Endodermal cell (in vitro differentiated cells): ENCODE results near the gene SLC30A1. TPM values are rescaled to one million over a fixed set of nuclear protein-coding genes. Genes with fewer than 3 reads are reported as not detected.
"Not testable (repeated sequence)": the region's sequence is repeated elsewhere in the genome, so short reads cannot be mapped to it uniquely, and the experiment has no call there.

Experiments used
- DNase-seq: peaks from one replicate; pipeline ENCODE4 v3.0.0-alpha.2; 2017
- H3K27ac ChIP-seq: 2 replicates; pipeline ENCODE4 v1.5.1; 2013; ENCODE audit warnings: mild to moderate bottlenecking, low read depth, low read length, moderate library complexity
- H3K27me3 ChIP-seq: 2 replicates; pipeline ENCODE4 v1.6.1; 2013; ENCODE audit warnings: mild to moderate bottlenecking, low read length, moderate library complexity; ENCODE audit not compliant: insufficient read depth, control insufficient read depth, poor library complexity, severe bottlenecking
- H3K36me3 ChIP-seq: 2 replicates; pipeline ENCODE4 v1.7.0; 2013; ENCODE audit warnings: mild to moderate bottlenecking, low read length, moderate library complexity; ENCODE audit not compliant: control insufficient read depth, insufficient read depth
- H3K4me1 ChIP-seq: one replicate; pipeline ENCODE4 v1.7.0; 2013; ENCODE audit warnings: low read length; ENCODE audit not compliant: control insufficient read depth, insufficient read depth
- H3K4me3 ChIP-seq: 2 replicates; pipeline ENCODE4 v1.5.1; 2013; ENCODE audit warnings: mild to moderate bottlenecking, low read length, moderate library complexity
- H3K9ac ChIP-seq: 2 replicates; pipeline ENCODE4 v1.6.1; 2013; ENCODE audit warnings: mild to moderate bottlenecking, low read length, moderate library complexity; ENCODE audit not compliant: poor library complexity, severe bottlenecking; ENCODE audit errors: extremely low read depth
- H3K9me3 ChIP-seq: 2 replicates; pipeline ENCODE4 v1.6.1; 2013; ENCODE audit warnings: mild to moderate bottlenecking, low read length, moderate library complexity; ENCODE audit not compliant: control insufficient read depth
- H3K27ac Mint-ChIP-seq: 2 replicates; pipeline ENCODE4 v1.8.0; 2020; ENCODE audit warnings: mixed read lengths
- H3K27me3 Mint-ChIP-seq: 2 replicates; pipeline ENCODE4 v1.8.0; 2021; ENCODE audit warnings: mild to moderate bottlenecking, mixed read lengths; ENCODE audit not compliant: insufficient read depth
- H3K36me3 Mint-ChIP-seq: 2 replicates; pipeline ENCODE4 v1.8.0; 2020; ENCODE audit warnings: low read depth, mixed read lengths
- H3K4me1 Mint-ChIP-seq: 2 replicates; pipeline ENCODE4 v1.8.0; 2020; ENCODE audit warnings: mixed read lengths
- H3K4me3 Mint-ChIP-seq: 2 replicates; pipeline ENCODE4 v1.8.0; 2020; ENCODE audit warnings: mild to moderate bottlenecking, moderate library complexity, mixed read lengths
- H3K9me3 Mint-ChIP-seq: 2 replicates; pipeline ENCODE4 v1.8.0; 2020; ENCODE audit warnings: mild to moderate bottlenecking, mixed read lengths
- CTCF ChIP-seq: fragments of 200-600 bp; sonication (generic); conservative IDR thresholded peaks from 2 replicates; pipeline ENCODE4 v1.5.0; 2021; ENCODE audit warnings: antibody characterized with exemption, mild to moderate bottlenecking
- WGBS, 2 experiments: methylation state at CpG; one replicate each; pipeline versions ENCODE4 v1.1.5 to v1.1.7; 2013; ENCODE audit warnings: missing lambda C conversion rate in 2 of 2, mixed read lengths in 1 of 2; ENCODE audit not compliant: insufficient coverage in 1 of 2, insufficient read length in 1 of 2; 5-methylcytosine and 5-hydroxymethylcytosine counted together
- long read RNA-seq, 4 experiments: library from polyadenylated mRNA in 2 of 4; library from RNA in 1 of 4; library from capped mRNA in 1 of 4; stranded (forward) in 3 of 4; unstranded in 1 of 4; transcript quantifications; one replicate each; pipeline ENCODE4 v2.0.0, GENCODE V29; 2020 to 2021; ENCODE audit warnings: inconsistent platforms in 1 of 4
- polyA plus RNA-seq, 2 experiments: library from polyadenylated mRNA; stranded (reverse); fragments of 50-300 nt; gene quantifications; one replicate each; pipeline ENCODE4 v1.2.3, GENCODE V29; 2013
- total RNA-seq, 2 donors: library from RNA; stranded (reverse); fragmentation: NEBNext Ultra II Directional in 1 of 2; extraction: Animal tissue kit (Norgen Biotek cat#: 25700) in 1 of 2; gene quantifications; 2 replicates in 1 of 2; 3 replicates in 1 of 2; pipeline ENCODE4 v1.2.1, GENCODE V29; 2021

The SLC30A1 gene
- 10 to 100 TPM in 1 of 2 donors, 1 to 10 TPM in 1; 9.0 to 14.0 TPM for total RNA-seq
- 12.3 TPM for polyA plus RNA-seq (2013, experiment 1 of 2)
- 11.4 TPM for polyA plus RNA-seq (2013, experiment 2 of 2)
- long read RNA-seq, experiment 1, full-length matches to known transcripts: 2 of 8 reads
- long read RNA-seq, experiment 1, partial matches to known transcripts: 0 of 8 reads
- long read RNA-seq, experiment 1, other reads (novel, unspliced or antisense): 6 of 8 reads
- long read RNA-seq, experiment 2, full-length matches to known transcripts: 17 of 22 reads
- long read RNA-seq, experiment 2, partial matches to known transcripts: 0 of 22 reads
- long read RNA-seq, experiment 2, other reads (novel, unspliced or antisense): 5 of 22 reads
- long read RNA-seq, experiment 3, full-length matches to known transcripts: 5 of 13 reads
- long read RNA-seq, experiment 3, partial matches to known transcripts: 0 of 13 reads
- long read RNA-seq, experiment 3, other reads (novel, unspliced or antisense): 8 of 13 reads
- long read RNA-seq, experiment 4: 0 reads

GRCh38 chr1:211578640-211579439, at the start of gene SLC30A1:
TSS of gene SLC30A1 (minus strand) at chr1:211579161. CDS start at chr1:211578612, 549 bp downstream.
- H3K9me3 Mint-ChIP-seq: no peaks in the 10 kb centered on the region
- H3K27ac Mint-ChIP-seq: peak within 1 kb of the TSS; percentile 84
- H3K27ac ChIP-seq: peak within 1 kb of the TSS; percentile 39

GRCh38 chr1:211628417-211628816, 49.5 kb upstream of the SLC30A1 start:
- Histone ChIP-seq H3K4me1 (peaks cover 12% of the 10 kb centered on the region), H3K4me3 (no peak overlapping the region), H3K36me3 (no peaks in the 10 kb centered on the region), H3K9ac (no peak overlapping the region), H3K27ac (no peak overlapping the region), H3K27me3 (no peaks in the 10 kb centered on the region), H3K9me3 (no peaks in the 10 kb centered on the region)
- TF ChIP-seq CTCF: no peak
- no peaks in the 10 kb centered on the region for H3K9me3 Mint-ChIP-seq
- H3K4me3 Mint-ChIP-seq: no peak overlapping the region
- H3K4me1 Mint-ChIP-seq: peaks cover 55% of the 10 kb centered on the region
- no peak for DNase-seq
- H3K36me3 Mint-ChIP-seq: no peaks in the 10 kb centered on the region
- H3K27ac Mint-ChIP-seq: no peak overlapping the region
- WGBS, 2 experiments: 42 to 70% methylated on average over 2 to 4 of the region's 4 CpGs
- H3K27me3 Mint-ChIP-seq: peaks cover 6% of the 10 kb centered on the region

More at GRCh38 chr1:211578640-211579439, at the start of gene SLC30A1:
- DNase-seq: peak; percentile 99
- TF ChIP-seq CTCF: no peak
- Mint-ChIP-seq H3K4me1 (peaks cover 45% of the 10 kb centered on the region), H3K4me3 (peak within 1 kb of the TSS; percentile 83), H3K27me3 (no peaks in the 10 kb centered on the region), H3K36me3 (no peaks in the 10 kb centered on the region)
- Histone ChIP-seq H3K4me3 (peak within 1 kb of the TSS; percentile 98), H3K4me1 (peaks cover 14% of the 10 kb centered on the region), H3K27me3 (no peaks in the 10 kb centered on the region), H3K9ac (peak within 1 kb of the TSS; percentile 33), H3K9me3 (no peaks in the 10 kb centered on the region), H3K36me3 (no peaks in the 10 kb centered on the region)
- 0% methylated on average over 29 to 98 of the region's 98 CpGs for WGBS, 2 experiments

DNA sequence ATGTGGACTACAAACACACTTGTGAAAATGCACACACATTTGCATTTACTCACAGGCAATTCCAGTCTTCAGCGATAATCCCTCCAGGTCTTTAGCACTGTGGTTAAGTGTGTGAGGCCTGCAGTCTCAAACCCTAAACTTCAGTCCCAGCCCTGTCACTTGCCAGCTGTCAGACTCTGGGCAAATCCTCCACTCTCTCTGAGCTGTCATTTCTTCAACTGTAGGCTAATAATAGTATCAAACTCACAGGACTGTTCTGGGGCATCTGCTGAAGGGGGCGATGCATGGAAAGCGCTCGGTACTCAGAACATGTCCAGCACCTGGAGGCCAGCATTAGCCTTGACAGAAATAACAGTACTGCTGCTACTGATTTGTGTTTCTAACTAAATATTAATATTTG, 48.3 kb upstream of the SLC30A1 start:
- H3K36me3 Mint-ChIP-seq: no peaks in the 10 kb centered on the region
- Histone ChIP-seq H3K4me3 (no peak overlapping the region), H3K9ac (no peak overlapping the region), H3K27me3 (no peaks in the 10 kb centered on the region), H3K9me3 (no peaks in the 10 kb centered on the region), H3K36me3 (no peaks in the 10 kb centered on the region), H3K4me1 (peaks cover 12% of the 10 kb centered on the region), H3K27ac (no peak overlapping the region)
- DNase-seq: no peak
- H3K4me1 Mint-ChIP-seq: peaks cover 56% of the 10 kb centered on the region
- H3K27ac Mint-ChIP-seq: no peak overlapping the region
- no peak for TF ChIP-seq CTCF
- peaks cover 2% of the 10 kb centered on the region for H3K27me3 Mint-ChIP-seq
- H3K9me3 Mint-ChIP-seq: no peaks in the 10 kb centered on the region
- H3K4me3 Mint-ChIP-seq: no peak overlapping the region
- WGBS, 2 experiments: 92 to 96% methylated on average over 4 of the region's 4 CpGs

DNA sequence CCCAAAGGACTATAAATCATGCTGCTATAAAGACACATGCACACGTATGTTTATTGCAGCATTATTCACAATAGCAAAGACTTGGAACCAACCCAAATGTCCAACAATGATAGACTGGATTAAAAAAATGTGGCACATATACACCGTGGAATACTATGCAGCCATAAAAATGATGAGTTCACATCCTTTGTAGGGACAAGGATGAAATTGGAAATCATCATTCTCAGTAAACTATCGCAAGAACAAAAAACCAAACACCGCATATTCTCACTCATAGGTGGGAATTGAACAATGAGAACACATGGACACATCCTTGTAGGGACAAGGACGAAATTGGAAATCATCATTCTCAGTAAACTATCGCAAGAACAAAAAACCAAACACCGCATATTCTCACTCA, 46.9 kb upstream of the SLC30A1 start:
- not testable (repeated sequence) for H3K36me3 Mint-ChIP-seq, H3K27me3 Mint-ChIP-seq, H3K9me3 ChIP-seq, DNase-seq, H3K9ac ChIP-seq, H3K9me3 Mint-ChIP-seq, H3K36me3 ChIP-seq, H3K4me3 Mint-ChIP-seq, H3K27ac ChIP-seq, H3K27ac Mint-ChIP-seq, H3K4me3 ChIP-seq, H3K27me3 ChIP-seq
- H3K4me1 ChIP-seq: peaks cover 12% of the 10 kb centered on the region
- H3K4me1 Mint-ChIP-seq: peaks cover 47% of the 10 kb centered on the region
- WGBS, 2 experiments: 89 to 93% methylated on average over 1 to 5 of the region's 7 CpGs
